ENCODE measurements around the gene SCRT2. TPM values are rescaled to one million over a fixed set of nuclear protein-coding genes. Genes with fewer than 3 reads are reported as not detected.

Gene SCRT2
- total and polyA plus RNA-seq, 2 donors (not counting 3 experiments of a cell fraction or from before 2014, with no cell fraction given) = not detected

DNA sequence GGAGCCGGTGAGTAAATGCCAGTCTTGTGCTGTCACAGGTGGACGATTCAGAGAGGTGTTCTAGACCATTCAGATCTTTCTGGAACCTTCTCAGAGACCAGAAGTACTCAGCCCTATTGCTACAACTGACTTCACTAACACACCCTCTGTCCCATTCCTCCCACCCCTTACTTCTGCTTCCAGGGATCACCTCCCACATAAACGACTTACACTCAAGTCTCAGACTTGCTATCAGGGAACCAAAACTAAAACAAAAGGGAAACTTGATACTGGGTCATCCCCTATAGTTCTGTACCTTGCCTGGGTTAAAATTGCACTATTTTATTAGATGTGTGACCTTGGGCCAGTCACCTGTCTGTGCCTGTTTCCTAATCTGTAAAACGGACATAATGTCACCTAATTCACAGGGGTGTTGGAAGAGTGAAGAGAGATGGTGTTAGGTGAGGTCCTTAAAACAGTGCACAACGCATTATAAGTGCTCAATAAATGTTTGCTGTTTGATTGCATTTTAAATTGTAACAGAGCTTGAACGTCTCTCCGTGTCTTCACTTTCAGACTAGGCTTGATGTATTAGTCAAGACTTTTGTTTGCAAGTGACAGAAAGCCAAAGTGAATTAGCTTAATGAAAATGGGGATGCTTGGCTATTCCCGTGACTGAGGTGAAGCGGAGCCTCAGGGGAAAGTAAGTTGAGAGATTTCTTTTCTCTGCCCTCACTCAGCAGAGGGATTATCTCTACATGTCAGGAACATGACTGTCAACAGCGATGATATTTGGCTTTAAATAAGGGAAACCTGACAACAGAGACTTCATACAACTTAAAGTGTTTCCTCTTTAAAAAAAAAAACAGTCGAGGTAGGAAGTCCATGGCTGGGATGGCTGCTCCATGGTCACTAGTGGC, 19.6 kb downstream of the SCRT2 start:
- Histone ChIP-seq H2AFZ (ENCODE audit: low read depth, low read length) (no peak overlapping the region), H3K9me3 (replicated peaks; ENCODE audit: control insufficient read depth, insufficient read depth, low read length) (no peaks in the 10 kb centered on the region), H4K20me1 (replicated peaks; ENCODE audit: control insufficient read depth, extremely low read depth, insufficient read depth, low read length) (no peaks in the 10 kb centered on the region), H3K4me3 (replicated peaks in 1 of 3; ENCODE audit: insufficient read depth in 1 of 3, low read depth in 1 of 3, low read length in 3 of 3) (no peak overlapping the region), H3K27me3 (ENCODE audit: control insufficient read depth in 2 of 2, insufficient read depth in 2 of 2, low read length in 2 of 2) (peaks cover 28 to 32% of the 10 kb centered on the region in 2 experiments), H3K4me2 (ENCODE audit: insufficient read depth, low read length) (no peak overlapping the region), H3K36me3 (ENCODE audit: control insufficient read depth in 2 of 2, extremely low read depth in 1 of 2, insufficient read depth in 2 of 2, low read length in 2 of 2) (no peaks in the 10 kb centered on the region), H3K27ac (ENCODE audit: insufficient read depth, low read depth, low read length) (no peak overlapping the region), H3K4me1 (ENCODE audit: control insufficient read depth, extremely low read depth, insufficient read depth, low read length) (peaks cover 15% of the 10 kb centered on the region), H3K9me1 (replicated peaks; ENCODE audit: control insufficient read depth, extremely low read depth, insufficient read depth, low read length) (no peaks in the 10 kb centered on the region), H3K79me2 (ENCODE audit: control insufficient read depth, insufficient read depth, low read length) (peaks cover 18% of the 10 kb centered on the region), H3K9ac (replicated peaks; ENCODE audit: extremely low read depth, insufficient read depth, low read length) (no peak overlapping the region)
- ChIA-PET CTCF (interaction anchor here (1.2 to 3.7 kb wide), 4 partner anchors 9 to 79 kb away, joined by 3 to 24 read pairs (median 7); no protein-coding TSS in a partner anchor), POLR2A (no interaction called here)
- dilution Hi-C loops (cut with MboI; ENCODE audit: extremely low pct_ligation_motif_present, low sequenced_read_pairs) (no loop called here), intact Hi-C loops (cut with micrococcal nuclease) (no loop called here)
- TF ChIP-seq JUN (IDR thresholded peaks at IDR 0.05; ENCODE audit: borderline replicate concordance, insufficient read depth, insufficient read length, low read depth) (no peak), GATA2 (IDR thresholded peaks at IDR 0.05; ENCODE audit: insufficient read depth, insufficient read length, low read depth, low read length) (no peak), MAX (IDR thresholded peaks at IDR 0.05; ENCODE audit: insufficient read depth, insufficient read length) (no peak), MYC (IDR thresholded peaks at IDR 0.05; ENCODE audit: low read depth, low read length) (no peak), FOS (IDR thresholded peaks at IDR 0.05; ENCODE audit: borderline replicate concordance, insufficient read depth, low read length) (no peak), POLR2A (IDR thresholded peaks at IDR 0.05; ENCODE audit: low read depth, low read length) (no peak), EZH2 (IDR thresholded peaks at IDR 0.05; ENCODE audit: borderline replicate concordance, low read depth, low read length, severe bottlenecking) (no peak), POLR2AphosphoS5 (IDR thresholded peaks at IDR 0.05; ENCODE audit: insufficient read depth, low read depth, low read length) (no peak)
- TF ChIP-seq, protein P1, sequence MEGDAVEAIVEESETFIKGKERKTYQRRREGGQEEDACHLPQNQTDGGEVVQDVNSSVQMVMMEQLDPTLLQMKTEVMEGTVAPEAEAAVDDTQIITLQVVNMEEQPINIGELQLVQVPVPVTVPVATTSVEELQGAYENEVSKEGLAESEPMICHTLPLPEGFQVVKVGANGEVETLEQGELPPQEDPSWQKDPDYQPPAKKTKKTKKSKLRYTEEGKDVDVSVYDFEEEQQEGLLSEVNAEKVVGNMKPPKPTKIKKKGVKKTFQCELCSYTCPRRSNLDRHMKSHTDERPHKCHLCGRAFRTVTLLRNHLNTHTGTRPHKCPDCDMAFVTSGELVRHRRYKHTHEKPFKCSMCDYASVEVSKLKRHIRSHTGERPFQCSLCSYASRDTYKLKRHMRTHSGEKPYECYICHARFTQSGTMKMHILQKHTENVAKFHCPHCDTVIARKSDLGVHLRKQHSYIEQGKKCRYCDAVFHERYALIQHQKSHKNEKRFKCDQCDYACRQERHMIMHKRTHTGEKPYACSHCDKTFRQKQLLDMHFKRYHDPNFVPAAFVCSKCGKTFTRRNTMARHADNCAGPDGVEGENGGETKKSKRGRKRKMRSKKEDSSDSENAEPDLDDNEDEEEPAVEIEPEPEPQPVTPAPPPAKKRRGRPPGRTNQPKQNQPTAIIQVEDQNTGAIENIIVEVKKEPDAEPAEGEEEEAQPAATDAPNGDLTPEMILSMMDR (IDR thresholded peaks at IDR 0.05; ENCODE audit: extremely low read depth in 1 of 2, insufficient read depth in 1 of 2, low read depth in 1 of 2, low read length in 2 of 2) = no peak
- DNase-seq (ENCODE audit: low read depth, low spot score) = no peak
- no peak for FAIRE-seq
- BruUV-seq (replicated peaks) = no TSS peak

Measured in endothelial cell of umbilical vein (primary cell).